NK-92 treated with Interleukin-12 subunit alpha and Interleukin-12 subunit beta, amount 100 ng/mL, for 24 hours (cell line): ENCODE data around the gene SIN3A.
"Not testable (repeated sequence)": the region's sequence is repeated elsewhere in the genome, so short reads cannot be mapped to it uniquely, and the experiment has no call there.

Experiments used
- DNase-seq: peaks from one replicate; lab custom pipeline; 2025; lab: John Stamatoyannopoulos, UW

Gene SIN3A

GRCh38 chr15:75333654-75334419 lies 117.7 kb downstream of the SIN3A start:
- DNase-seq = peak; percentile 55

- DNase-seq = not testable (repeated sequence)
Observed at GRCh38 chr15:75332093-75332492, 119.4 kb downstream of the SIN3A start.

- DNase-seq = no peak
Observed at GRCh38 chr15:75329571-75329970, 121.9 kb downstream of the SIN3A start.

GRCh38 chr15:75328493-75329314 lies 122.8 kb downstream of the SIN3A start:
- DNase-seq = no peak

GRCh38 chr15:75327491-75327890 lies 124.0 kb downstream of the SIN3A start:
- no peak for DNase-seq

GRCh38 chr15:75327005-75327404 lies 124.5 kb downstream of the SIN3A start:
- no peak for DNase-seq

- DNase-seq = no peak
Observed at GRCh38 chr15:75325922-75326321, 125.6 kb downstream of the SIN3A start.

GRCh38 chr15:75321711-75322110 lies 129.8 kb downstream of the SIN3A start:
- no peak for DNase-seq
